RWPE2 (cell line): ENCODE results near the gene ZDHHC11.
"Not testable (repeated sequence)": the region's sequence is repeated elsewhere in the genome, so short reads cannot be mapped to it uniquely, and the experiment has no call there.

Experiments
- ATAC-seq: fragments of 200-7000 bp; cut with Tn5 transposase; 3 replicates; pipeline ENCODE4 v1.9.1; 2021; ENCODE audit warnings: low read depth
- DNase-seq: peaks from one replicate; pipeline ENCODE4 v3.0.0-alpha.2; 2020; ENCODE audit warnings: low spot score
- H3K27ac ChIP-seq: fragments of 450-650 bp; 2 replicates; pipeline ENCODE4 v1.5.1; 2017; ENCODE audit warnings: mild to moderate bottlenecking; ENCODE audit not compliant: poor library complexity, severe bottlenecking
- H3K27me3 ChIP-seq: fragments of 250-450 bp; sonication (Bioruptor Pico); 2 replicates; pipeline ENCODE4 v1.5.1; 2021; ENCODE audit warnings: mild to moderate bottlenecking, moderate library complexity; ENCODE audit not compliant: insufficient read depth, poor library complexity, severe bottlenecking
- H3K36me3 ChIP-seq: fragments of 250-450 bp; sonication (Bioruptor Pico); 2 replicates; pipeline ENCODE4 v1.5.1; 2020; ENCODE audit warnings: low read depth, mild to moderate bottlenecking, moderate library complexity
- H3K4me1 ChIP-seq: fragments of 250-450 bp; sonication (Bioruptor Pico); 2 replicates; pipeline ENCODE4 v1.5.1; 2021; ENCODE audit warnings: mild to moderate bottlenecking, moderate library complexity; ENCODE audit not compliant: insufficient read depth, poor library complexity, severe bottlenecking
- H3K4me3 ChIP-seq: fragments of 250-450 bp; sonication (Bioruptor Pico); 2 replicates; pipeline ENCODE4 v1.5.1; 2021; ENCODE audit warnings: mild to moderate bottlenecking, moderate library complexity; ENCODE audit not compliant: severe bottlenecking
- H3K9me3 ChIP-seq: fragments of 250-450 bp; sonication (Bioruptor Pico); 2 replicates; pipeline ENCODE4 v1.5.1; 2021; ENCODE audit warnings: mild to moderate bottlenecking, moderate library complexity; ENCODE audit not compliant: severe bottlenecking
- TF ChIP-seq, protein P1 (sequence below): fragments of 450-650 bp; IDR thresholded peaks from one replicate; pipeline ENCODE4 v1.5.1; 2017; ENCODE audit warnings: mild to moderate bottlenecking, moderate library complexity; ENCODE audit not compliant: poor library complexity, severe bottlenecking

The ZDHHC11 gene

DNA sequence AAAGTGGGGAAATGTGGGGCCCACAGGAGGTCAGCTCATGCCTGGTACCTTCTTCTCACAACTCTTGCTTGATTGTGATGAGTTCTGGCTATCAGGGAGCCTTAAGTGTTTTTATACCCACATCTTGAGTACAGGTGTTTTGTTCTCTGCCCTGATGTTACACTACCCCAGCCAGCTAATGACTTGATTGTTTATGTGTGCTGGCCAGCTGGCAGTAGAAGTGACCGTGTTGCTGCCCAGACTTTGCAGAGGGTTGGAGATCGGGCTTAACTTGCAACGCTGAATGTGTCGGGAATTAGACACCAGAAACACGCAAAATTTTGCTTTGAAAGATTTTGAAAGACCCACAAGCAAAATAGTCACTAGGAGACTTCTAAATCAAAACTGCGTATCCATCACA is 49.3 kb downstream of the ZDHHC11 start:
- ATAC-seq (no peak), DNase-seq (no peak)
- H3K9me3 ChIP-seq = no peaks in the 10 kb centered on the region
- H3K27ac ChIP-seq = no peak overlapping the region
- no peaks in the 10 kb centered on the region for H3K36me3 ChIP-seq
- TF ChIP-seq, protein P1, sequence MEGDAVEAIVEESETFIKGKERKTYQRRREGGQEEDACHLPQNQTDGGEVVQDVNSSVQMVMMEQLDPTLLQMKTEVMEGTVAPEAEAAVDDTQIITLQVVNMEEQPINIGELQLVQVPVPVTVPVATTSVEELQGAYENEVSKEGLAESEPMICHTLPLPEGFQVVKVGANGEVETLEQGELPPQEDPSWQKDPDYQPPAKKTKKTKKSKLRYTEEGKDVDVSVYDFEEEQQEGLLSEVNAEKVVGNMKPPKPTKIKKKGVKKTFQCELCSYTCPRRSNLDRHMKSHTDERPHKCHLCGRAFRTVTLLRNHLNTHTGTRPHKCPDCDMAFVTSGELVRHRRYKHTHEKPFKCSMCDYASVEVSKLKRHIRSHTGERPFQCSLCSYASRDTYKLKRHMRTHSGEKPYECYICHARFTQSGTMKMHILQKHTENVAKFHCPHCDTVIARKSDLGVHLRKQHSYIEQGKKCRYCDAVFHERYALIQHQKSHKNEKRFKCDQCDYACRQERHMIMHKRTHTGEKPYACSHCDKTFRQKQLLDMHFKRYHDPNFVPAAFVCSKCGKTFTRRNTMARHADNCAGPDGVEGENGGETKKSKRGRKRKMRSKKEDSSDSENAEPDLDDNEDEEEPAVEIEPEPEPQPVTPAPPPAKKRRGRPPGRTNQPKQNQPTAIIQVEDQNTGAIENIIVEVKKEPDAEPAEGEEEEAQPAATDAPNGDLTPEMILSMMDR = no peak
- no peak overlapping the region for H3K4me3 ChIP-seq
- H3K4me1 ChIP-seq = no peaks in the 10 kb centered on the region
- no peaks in the 10 kb centered on the region for H3K27me3 ChIP-seq

DNA sequence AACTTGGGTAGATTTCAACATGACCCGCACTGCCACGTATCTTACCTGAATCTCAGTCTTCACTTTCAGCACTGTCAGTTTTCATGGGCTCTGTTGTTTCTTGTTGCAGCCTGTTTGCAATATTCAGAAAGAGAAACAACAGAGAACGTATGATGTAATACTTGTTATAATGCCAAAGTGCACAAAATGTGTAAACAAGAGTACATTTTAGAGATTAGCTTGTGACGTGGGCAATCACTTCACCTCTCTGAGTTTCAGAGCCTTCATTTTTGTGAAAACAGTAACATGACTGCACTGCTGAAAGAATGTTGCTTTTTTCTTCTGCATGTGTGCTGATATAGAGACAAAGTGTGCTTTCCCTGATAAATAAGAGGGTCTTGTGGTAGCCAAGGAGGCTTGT is 49.7 kb downstream of the ZDHHC11 start:
- H3K4me3 ChIP-seq, H3K27ac ChIP-seq, H3K27me3 ChIP-seq, ATAC-seq, DNase-seq, H3K4me1 ChIP-seq, H3K36me3 ChIP-seq, H3K9me3 ChIP-seq: not testable (repeated sequence)

DNA sequence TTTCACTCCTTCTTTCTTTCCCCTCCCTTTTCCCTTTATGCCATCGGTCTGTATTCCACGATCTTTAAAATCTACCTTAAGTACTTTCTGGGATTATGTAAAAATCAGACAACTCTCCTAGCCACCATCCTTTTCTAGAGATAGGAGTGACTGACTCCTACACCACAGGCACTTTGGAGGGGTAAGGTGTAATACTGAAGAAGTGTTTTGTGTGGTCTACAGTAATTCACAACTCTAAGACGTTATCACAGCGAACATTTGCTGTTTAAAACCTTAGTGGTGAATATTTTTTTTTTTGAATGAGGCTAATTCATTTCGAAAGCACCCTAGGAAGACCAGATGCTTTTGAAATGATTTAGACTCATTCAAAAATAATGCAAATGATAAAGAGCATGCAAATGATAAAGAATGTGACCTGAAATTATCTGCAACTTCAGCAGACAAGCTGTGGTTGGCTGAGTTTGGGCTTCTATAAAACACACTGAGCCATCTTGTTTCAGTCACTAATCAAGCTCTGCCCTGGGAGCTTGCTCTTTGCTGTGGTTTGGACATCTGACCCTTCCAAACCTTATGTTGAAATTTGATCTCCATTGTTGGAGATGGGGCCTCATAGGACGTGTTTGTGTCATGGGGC is 52.2 kb downstream of the ZDHHC11 start:
- ATAC-seq, H3K27ac ChIP-seq, H3K36me3 ChIP-seq, H3K9me3 ChIP-seq, H3K4me3 ChIP-seq, H3K4me1 ChIP-seq, H3K27me3 ChIP-seq, DNase-seq: not testable (repeated sequence)

DNA sequence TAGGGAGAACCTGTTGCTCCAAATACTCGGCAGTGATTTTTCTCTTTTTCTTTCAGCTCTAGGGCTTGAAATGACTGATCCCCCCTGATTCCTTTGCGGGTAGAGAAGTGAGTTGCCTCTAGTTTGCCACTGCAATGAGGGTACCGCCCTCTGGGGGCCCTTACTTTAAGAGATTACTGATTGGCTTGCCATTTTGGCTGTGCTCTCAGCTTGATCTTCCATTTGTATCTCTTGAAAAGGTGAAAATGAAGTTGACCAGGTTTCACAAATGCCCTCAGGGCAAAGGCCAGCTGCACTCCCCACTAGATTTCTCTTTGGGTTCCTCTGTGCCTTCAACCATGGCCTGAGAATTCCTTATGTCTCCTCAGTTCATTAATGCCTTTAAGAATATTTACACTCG is 52.8 kb downstream of the ZDHHC11 start:
- not testable (repeated sequence) for H3K27me3 ChIP-seq, H3K4me1 ChIP-seq, ATAC-seq, H3K9me3 ChIP-seq, H3K36me3 ChIP-seq, DNase-seq, H3K27ac ChIP-seq, H3K4me3 ChIP-seq

DNA sequence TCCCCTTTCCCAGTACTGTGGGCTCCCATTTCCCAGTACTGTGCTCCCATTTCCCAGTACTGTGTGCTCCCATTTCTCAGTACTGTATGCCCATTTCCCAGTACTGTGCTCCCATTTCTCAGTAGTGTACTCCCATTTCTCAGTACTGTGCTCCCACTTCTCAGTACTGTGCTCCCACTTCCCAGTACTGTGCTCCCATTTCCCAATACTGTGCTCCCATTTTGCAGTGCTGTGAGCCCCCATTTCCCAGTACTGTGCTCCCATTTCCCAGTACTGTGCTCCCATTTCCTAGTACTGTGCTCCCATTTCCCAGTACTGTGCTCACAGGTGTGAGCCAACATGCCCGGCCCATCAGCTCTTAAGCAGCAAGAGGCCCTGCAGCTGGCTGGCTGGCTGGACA is 54.9 kb downstream of the ZDHHC11 start:
- not testable (repeated sequence) for H3K36me3 ChIP-seq, H3K4me3 ChIP-seq, ATAC-seq, H3K4me1 ChIP-seq, H3K27ac ChIP-seq, H3K27me3 ChIP-seq, DNase-seq, H3K9me3 ChIP-seq

DNA sequence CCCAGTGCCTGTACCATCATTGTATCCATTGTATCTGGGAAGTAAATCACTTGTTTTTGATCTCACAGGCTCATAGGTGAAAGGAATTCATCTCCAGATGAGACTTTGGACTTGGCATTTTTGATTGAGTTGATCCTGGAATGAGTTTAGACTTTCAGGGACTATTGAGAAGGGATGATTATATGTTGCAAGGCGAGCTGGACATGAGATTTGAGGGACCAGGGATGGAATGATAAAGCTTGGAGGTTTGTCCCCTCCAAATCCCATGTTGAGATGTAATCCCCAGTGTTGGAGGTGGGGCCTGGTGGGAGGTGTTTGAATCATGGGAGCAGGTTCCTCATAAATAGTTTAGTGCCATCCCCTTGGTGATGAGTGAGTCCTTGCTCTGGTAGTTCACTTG is 55.8 kb downstream of the ZDHHC11 start:
- H3K27me3 ChIP-seq, H3K36me3 ChIP-seq, H3K4me1 ChIP-seq, H3K9me3 ChIP-seq, ATAC-seq, H3K4me3 ChIP-seq, DNase-seq, H3K27ac ChIP-seq: not testable (repeated sequence)

DNA sequence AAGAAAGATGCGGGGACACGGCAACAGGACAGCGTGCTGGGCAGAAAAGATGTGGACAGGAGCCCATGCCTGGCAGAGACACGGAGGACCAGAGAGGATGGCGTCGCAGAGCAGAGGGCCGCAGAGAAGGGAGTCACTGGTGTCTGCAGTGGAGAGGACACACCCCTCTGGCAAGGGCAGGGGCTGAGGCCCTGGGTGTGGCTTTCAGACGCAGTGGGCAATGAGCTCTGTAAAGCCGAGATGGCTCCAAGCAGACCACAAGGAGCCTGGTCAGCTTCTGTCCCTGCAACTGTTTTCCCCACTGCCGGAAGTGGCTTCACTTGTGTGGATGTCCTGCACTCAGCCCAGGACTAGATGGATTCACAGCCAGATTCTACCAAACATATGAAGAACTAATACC is 62.1 kb downstream of the ZDHHC11 start:
- not testable (repeated sequence) for ATAC-seq, DNase-seq, H3K4me3 ChIP-seq, H3K4me1 ChIP-seq, H3K36me3 ChIP-seq, H3K9me3 ChIP-seq, H3K27ac ChIP-seq
- peaks cover 16% of the 10 kb centered on the region for H3K27me3 ChIP-seq

DNA sequence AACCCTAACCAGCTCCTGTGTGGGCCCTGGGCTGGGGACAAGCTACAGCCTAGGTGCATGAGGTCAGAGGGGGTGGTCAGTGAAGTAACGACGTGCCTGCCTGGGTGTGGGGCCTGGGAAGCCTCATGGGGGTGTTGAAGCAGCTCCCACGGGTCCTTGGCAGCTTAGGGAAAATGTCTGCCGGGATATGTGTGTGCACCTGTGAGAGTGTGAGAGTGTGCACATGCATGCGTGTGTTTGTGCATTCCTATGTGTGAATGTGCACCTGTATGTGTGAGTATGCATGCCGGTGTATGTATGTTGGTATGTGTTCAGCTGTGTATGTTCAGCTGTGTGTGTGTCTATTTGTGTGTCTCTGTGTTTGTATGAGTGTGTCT is 62.9 kb downstream of the ZDHHC11 start:
- ATAC-seq, H3K4me3 ChIP-seq, H3K36me3 ChIP-seq, H3K27me3 ChIP-seq, H3K9me3 ChIP-seq, DNase-seq, H3K4me1 ChIP-seq, H3K27ac ChIP-seq: not testable (repeated sequence)

DNA sequence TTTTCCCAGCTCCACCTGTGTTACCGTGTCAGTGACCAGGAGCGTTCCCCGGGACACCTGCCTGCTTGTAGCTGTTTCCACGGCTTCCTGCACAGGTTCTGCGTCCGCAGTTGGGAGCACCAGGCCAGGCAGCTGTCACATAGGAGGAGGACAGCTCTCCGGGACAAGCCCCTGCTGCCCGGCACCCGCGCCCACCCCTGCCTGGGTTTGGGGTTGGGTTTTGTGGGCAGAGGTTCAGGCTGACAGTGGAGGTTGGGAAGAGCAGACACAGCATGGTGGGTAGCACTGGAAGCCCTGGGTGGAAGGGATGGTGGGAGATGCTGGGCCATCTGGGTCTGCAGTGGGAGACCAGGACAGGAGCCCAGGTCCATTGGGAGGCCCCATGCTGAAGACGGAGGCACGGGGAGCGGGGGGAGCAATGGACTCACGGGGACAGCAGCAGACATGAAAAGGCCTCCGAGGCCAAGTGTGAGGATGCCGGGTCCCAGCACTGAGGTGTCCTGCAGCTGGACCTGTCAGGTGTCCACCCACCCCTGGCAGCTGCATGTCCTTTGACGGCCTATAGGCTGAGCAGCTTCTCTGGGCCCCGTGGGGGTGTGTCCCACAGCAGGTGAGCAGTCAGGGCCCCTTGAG is 63.4 kb downstream of the ZDHHC11 start:
- H3K4me3 ChIP-seq, H3K27ac ChIP-seq, H3K27me3 ChIP-seq, ATAC-seq, H3K4me1 ChIP-seq, H3K36me3 ChIP-seq, H3K9me3 ChIP-seq: not testable (repeated sequence)
- peak; percentile 69 for DNase-seq

DNA sequence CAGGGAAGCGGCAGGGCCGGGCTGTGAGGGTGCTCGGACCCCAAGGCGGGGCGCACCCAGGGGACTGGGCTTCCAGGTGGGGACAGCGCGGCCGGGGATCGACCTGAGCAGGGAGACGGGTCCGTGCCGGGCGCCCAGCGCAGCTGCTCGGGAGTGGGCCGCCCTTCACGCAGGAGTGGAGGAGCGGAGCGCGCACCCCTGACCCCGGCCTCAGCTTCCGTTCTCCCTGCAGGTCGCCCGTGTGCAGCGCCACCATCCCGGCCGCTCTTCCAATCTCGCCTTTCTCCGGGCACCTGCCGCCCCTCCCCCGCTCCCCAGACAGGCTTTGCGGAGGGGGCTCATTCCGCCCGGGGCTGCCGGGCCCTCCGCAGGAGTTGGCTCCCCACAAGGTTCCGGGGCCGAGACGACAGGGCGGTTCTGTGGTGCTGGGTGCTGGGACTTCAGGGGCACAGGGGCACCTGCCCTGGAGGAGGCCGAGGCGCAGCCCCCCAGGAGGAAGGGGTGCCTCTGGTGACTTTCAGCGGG is 65.5 kb downstream of the ZDHHC11 start:
- peak overlapping the region; percentile 49 for H3K4me3 ChIP-seq
- not testable (repeated sequence) for H3K36me3 ChIP-seq, H3K4me1 ChIP-seq, H3K9me3 ChIP-seq, H3K27me3 ChIP-seq, H3K27ac ChIP-seq, DNase-seq
- ATAC-seq = peak; percentile 33
